Left ventricle myocardium superior (tissue), 1 donor: ENCODE measurements around the gene DGLUCY. TPM values are rescaled to one million over a fixed set of nuclear protein-coding genes. Genes with fewer than 3 reads are reported as not detected.
"Not testable (repeated sequence)": the region's sequence is repeated elsewhere in the genome, so short reads cannot be mapped to it uniquely, and the experiment has no call there.

Experiments used
- ATAC-seq: fragments of 200-7000 bp; cut with Tn5 transposase; one replicate; pipeline ENCODE4 v1.9.1; 2020; ENCODE audit warnings: mild to moderate bottlenecking, moderate library complexity
- DNase-seq: peaks from one replicate; pipeline ENCODE4 v3.0.0-alpha.2; 2020
- intact Hi-C: fragments of 100-400 bp; cut with micrococcal nuclease; formaldehyde crosslinking; loops from one replicate; pipeline ENCODE4 v1.11.0; 2022
- total RNA-seq: library from RNA; stranded (reverse); fragmentation: NEBNext Ultra II Directional; extraction: Animal tissue kit (Norgen Biotek cat#: 25700); gene quantifications from one replicate; pipeline ENCODE4 v1.2.1, GENCODE V29; 2021
- donor health status: DM: no; HTN: yes; CAD: no; lungs with severe emphysema.

The DGLUCY gene
- total RNA-seq, 1 donor from 2014 or later: 254 TPM

DNA sequence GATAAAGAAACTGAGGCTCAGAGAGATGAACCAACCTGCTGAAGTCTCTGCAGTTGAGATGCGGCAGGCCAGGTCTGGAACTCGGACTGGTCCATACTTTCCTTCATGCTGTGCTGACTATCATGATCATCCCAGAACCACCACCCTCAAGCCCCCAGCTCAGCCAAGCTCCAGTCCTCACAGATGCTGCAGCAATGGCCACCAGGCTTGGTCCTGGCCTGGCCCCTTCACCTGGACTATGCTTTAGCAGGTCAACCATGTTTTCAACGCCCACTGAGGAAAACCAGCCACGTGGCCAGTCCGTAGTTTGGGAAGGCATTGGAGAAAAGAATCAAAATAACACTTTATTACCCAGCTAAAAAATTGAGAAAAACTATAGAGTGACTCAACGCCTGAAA lies 129.2 kb downstream of the DGLUCY start:
- intact Hi-C loops: no loop called here
- ATAC-seq (no peak), DNase-seq (no peak)

DNA sequence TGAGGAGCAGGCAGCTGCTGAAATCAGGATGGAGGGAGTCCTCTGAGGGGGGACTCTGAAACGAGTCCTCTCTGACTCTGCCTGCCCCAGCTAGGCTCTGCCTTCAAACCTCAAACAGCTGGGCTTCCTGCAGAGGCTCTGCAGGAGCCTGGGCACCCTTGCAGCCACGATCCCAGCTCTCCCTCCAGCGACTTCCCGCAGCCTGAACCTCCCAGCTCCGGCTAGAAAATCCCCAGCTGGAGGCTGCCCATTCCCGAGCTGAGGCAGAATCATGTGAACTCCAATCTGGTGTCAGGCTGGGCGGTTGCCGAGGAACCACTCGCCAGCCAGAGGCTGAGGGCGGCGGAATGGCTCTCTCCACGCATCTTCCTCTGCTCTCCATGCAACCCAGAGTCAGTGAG lies 130.6 kb downstream of the DGLUCY start, which contains the start of gene GPR68:
Gene GPR68, minus strand, starts transcription at position 204 of the 401 bp plus-strand sequence. CDS start 9,654 bp downstream, outside the sequence.
- intact Hi-C loops: no loop called here
- peak; percentile 77 for ATAC-seq
- DNase-seq: peak; percentile 66

DNA sequence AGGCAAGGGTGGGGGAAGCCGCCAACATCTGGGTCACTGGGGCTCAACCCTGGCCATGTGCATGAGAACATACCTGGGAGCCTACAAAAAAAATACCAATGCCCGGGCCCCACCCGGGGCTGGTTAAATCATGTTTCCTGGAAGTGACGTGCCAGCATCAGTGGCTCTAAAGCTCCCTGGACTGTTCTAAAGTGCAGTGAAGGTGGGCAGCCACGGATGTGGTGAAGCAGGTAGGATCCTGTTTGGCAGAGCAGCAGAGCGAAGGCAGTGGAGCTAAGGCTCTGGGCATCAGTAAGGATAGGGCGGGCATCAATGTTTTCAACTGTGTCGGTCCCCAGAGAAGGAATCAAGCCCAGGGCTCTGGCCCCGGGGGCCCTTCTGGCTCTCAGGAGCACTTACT lies 131.2 kb downstream of the DGLUCY start:
- intact Hi-C loops: no loop called here
- no peak for DNase-seq
- peak; percentile 8 for ATAC-seq

DNA sequence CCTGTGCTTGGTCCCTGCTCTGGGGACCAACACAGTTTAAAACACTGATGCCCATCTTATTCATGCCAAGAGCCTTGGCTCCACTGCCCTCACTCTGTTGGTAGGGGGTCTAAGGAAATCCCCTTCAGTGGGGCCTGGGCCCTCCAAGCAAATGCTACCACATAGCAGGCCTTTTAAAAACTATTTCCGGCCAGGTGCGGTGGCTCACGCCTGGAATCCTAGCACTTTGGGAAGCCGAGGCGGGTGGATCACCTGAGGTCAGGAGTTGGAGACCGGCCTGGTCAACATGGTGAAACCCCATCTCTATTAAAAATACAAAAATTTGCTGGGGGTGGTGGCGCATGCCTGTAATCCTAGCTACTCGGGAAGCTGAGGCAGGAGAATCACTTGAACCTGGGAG lies 131.7 kb downstream of the DGLUCY start:
- DNase-seq, ATAC-seq, intact Hi-C loops: not testable (repeated sequence)

DNA sequence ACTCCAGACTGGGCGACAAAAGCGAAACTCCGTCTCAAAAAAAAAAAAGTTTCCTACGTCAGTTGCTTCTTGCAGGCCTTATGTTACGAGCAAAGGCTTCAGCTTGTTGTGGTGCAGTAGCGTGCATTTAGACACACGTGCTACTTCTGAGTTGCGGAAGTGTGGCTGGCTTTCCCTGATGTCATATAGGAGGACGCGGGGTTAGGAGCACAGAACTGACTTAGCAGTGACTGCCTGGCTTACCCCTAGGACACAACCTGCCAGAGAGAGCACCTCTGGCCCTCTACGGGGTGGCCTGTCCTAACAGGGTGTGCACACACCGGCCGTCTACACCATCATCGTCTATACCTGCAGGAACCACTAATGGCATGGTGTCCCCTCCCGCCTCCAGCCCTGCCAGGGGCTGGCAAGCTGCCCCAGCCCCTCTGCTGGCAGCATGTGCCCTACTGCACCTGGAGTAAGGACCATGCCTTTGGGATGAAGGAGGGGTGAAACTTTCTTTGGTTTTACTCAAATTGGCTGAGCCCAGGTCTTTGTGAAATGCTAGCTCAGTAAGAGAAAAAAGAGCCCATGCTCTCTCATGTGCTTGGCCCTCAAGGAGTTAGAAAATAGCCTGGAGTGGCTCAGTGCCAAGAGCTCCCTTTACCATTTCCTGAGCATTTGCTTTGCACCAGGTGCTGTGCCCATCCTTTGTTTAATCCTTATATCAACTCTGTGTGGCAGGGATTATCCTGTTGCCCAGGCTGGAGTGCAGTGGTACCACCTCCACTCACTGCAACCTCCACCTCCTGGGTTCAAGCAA lies 132.4 kb downstream of the DGLUCY start:
- intact Hi-C loops: no loop called here
- ATAC-seq (no peak), DNase-seq (no peak)

DNA sequence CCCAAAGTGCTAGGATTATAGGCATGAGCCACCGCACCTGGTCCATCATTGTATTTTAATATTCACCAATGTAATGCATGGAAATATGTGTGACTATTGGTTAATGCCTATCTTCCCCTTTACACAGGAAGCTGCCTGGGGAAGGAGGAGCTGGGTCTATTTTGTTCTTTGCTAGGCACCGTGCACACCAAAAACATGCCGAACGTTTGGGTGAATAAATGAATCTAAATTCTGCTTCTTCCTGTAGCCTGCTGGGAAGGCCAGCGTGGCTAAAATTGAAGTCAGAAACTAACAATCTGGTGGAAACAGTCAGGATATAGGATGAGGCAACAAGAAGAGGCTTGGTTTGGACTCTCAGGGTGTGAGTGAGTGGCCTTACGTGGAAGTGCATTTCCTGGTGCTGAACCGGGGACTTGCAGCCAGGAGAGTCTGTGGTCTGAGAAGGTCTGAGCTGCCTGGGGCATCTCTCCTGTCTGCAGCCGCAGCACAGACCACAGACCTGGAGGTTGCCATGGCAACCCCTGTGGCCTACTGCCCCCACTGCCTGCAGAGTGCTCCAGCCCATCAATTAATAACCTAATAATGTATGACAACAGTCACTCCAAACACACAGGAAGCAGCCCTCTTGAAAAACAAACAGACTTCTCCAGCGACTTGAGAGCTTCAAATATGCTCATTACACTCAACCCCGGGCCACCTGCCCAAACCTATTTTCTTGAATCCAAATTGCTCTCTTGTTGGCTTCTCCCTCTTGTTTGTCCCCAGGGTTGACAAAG lies 136.2 kb downstream of the DGLUCY start:
- DNase-seq (no peak), ATAC-seq (no peak)
- intact Hi-C loops: no loop called here

DNA sequence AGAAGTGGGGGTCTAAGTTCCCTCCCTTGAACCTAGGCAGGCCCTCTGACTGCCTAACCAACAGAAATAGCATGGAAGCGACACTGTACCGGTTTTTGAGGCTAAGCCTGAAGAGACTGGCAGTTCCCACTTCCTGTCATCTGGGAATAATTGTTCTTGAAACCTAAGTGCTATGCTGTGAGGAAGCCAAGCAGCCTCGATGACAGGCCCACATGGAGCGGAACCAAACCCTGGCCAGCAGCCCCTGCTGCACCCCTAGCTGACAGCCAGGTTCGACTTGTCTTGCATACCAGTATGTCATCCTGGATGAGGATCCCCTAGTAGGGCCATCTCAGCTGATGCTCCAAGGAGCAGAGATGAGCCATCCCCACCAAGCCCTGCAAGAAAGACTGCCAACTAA lies 137.0 kb downstream of the DGLUCY start:
- ATAC-seq (peak; percentile 37), DNase-seq (no peak)
- intact Hi-C loops: no loop called here

DNA sequence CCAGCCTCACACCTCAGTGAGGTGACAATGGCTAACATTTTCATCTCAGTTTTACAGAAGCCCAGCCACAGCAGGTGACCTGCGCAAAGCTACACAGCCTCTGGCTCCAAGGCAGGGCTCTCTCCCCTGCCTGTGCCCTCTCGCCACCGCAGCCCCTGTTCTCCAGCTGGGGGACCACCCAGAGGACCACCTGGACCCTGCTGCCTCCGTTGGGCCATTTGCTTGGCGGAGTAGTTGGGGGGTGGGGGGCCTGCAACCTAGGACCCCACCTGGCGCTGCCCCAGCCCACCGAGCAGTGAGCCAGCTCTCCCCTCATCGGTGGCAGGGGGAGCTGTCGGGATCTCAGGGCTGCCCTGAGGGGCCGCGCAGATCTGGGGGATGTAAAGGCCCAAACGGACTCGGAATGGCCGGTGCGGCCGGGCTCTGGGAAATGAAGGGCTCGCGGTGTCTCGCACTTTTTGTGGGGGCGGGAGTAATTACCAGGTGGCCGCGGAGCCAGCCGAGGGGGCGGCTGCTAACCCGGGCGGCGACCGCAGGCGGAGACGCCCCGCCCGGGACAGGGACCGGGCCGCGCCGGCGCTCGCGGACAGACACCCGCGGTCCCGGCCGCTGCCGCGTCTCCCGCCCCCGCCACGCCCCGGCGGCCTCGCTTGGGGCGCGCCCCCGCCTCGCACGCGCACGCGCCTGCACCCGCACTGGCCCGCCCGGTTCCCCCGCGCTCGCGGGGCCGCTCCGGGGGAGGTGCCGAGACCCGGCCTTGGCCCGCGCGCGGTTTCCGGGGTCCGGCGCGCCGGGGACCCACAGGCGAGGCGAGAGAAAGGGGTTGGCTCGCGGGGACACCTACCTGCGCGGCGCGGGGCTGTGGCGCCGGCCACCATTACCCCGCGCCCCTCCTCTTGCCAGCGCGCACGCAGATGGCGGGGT lies 139.3 kb downstream of the DGLUCY start:
- ATAC-seq (peak; percentile 64), DNase-seq (peak; percentile 76)
- intact Hi-C loops: no loop called here

DNA sequence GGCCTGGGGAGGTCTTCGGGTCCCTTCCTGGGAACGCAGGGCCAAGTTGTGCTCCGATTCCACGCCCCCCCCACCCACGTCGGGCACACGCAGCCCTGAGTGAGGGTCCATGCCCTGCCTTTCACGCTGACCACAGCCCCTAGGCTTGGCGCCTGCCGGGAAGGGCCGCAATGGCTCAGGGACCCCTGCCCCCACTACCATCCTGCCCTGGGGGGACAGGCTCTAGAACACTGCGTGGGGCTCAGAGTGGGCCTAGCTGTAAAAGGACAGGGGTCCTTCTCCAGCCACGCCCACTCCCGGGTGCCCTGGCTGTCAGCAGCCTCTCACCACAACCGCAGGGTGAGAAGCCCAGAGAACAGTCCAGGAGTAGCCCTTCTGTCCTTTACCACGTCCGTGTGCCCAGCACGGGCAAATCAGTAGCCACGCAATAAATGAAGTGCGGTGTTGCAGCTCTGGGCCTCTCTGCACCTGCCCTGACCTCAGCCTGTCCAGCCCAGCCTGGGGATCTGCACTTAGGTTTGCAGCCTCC lies 140.0 kb downstream of the DGLUCY start:
- no peak for ATAC-seq
- intact Hi-C loops: no loop called here
- no peak for DNase-seq

DNA sequence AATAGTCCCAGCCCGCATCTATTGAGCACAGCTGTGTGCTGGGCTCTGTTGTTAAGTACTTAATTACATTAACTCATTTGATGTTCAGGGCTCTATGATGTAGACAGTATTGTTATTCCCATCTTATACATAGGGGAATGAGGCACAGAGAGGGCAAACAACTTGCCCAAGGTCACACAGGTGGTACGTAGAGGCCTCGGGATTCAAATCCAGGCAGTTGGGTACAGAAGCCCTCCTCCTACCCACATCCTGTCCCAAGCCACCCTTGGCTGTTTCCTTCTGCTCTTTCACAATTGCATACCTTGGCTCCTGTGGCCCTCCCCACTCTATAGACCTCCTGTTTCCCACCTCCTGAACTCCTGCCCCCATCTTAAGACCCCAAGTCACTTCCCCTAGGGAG lies 140.6 kb downstream of the DGLUCY start:
- no peak for DNase-seq
- no peak for ATAC-seq
- intact Hi-C loops: no loop called here

DNA sequence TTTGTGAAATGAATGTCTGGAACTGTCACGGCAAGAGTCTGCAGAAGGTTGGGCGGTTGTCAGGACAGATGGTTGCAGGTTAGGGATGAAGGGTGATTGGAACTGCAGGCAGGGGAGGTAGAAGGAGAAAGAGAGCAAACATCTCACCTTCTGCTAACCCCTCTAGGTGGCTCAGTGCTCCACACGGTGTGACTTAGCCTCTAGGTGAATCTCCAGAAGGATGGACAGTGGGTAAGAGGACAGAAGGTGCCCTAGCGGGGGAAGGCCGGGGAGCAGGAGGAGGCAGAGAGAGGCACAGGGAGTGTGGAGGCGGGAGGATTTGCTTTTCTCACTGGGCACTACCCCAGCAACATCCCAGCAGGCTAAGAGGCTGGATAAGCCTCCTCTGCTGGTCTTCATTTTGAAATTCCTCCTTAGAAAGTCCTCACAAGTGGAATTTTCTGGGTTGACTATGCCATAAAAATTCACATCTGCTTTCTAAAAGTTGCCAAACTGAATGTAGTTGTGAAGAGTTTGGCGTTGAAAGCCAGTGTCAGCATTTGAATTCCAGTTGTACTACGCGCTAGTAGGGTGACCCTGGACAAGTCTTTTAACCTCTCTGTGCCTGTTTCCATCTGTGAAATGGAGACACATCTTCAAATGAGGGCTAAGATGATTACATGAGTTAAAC lies 141.3 kb downstream of the DGLUCY start:
- DNase-seq: no peak
- intact Hi-C loops: no loop called here

DNA sequence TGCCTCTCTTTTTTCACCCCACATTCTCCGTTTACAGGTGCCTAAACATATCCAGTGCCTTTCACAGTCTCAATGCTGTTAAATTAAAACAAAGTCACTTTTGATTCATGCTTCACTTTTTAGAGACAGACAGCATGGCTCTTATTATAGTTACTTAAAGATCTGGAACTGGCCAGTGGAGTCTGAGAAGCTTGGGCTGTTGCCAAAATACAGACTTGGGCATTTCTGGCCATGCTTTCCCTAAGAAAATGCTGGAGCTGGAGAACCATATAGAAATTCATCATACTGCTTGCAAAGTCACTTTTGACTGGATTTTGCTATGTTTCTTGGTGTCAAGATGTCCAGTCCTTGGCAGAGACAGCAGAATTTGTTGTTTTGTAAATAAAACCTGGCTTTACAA lies 142.8 kb downstream of the DGLUCY start:
- DNase-seq (no peak), ATAC-seq (no peak)
- intact Hi-C loops: no loop called here

More for the DNA sequence above, 141.3 kb downstream of the DGLUCY start:
- no peak for ATAC-seq

DNA sequence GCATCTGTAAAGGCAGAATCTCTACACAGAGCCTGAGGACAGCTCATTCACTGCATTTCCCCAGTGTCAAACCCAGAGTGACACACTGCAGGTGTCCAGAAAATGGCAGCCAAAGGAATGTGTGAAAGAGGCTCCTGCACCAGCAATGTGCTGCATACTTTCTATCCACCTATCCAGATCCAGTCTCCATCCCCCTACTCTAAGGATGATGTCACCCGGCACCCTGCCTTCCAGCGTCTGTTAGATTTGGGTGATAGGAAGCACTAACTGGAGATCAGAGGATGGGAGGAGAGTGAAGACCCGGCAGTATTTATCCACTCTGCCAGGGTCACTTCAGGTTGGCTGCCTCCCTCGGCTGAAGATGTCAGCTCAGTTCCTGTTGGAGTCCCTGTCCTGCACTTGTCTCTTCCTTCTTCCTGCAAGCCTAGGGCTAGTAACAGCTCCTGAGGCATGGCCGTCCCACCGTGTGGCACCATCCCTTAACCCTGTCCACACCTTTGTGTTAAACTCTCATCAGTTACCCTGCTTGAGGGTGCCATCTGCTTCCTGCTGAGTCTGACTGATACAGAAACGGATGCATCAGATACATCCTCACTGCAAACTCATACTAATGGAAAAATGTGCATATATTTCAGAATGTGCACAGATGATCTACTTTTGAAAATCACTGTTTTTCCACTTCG lies 143.6 kb downstream of the DGLUCY start:
- intact Hi-C loops: no loop called here
- no peak for DNase-seq
- no peak for ATAC-seq

DNA sequence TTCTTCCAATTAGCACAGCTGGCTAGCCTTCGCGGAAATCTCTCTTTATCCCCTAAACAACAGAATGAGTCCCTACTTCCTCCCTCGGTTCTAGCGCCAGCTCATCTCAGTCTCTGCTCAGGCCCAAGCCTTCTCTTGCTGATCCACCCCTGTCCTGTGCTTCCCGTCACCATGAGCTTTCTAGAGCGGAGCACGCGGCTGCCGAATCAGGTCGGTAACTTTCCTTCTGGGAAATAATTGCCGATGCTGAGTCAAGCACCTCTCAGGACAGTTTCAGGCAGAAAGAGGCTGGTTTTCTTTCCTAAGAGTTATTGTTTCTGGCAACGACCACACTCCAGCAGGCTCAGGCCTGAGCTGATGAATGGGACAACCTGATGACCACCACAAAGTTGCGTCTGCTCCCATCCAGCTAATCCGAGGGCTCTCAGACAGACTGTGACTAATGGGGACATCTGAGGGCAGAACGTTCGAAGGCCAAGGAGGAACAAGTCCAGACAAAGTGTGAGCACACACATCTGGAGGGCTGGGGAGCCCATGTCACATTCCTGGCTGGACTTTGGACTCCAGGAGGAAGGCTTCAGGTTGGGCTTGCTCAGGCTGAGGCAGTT lies 144.2 kb downstream of the DGLUCY start:
- peak; percentile 84 for ATAC-seq
- intact Hi-C loops: no loop called here
- DNase-seq: peak; percentile 44

DNA sequence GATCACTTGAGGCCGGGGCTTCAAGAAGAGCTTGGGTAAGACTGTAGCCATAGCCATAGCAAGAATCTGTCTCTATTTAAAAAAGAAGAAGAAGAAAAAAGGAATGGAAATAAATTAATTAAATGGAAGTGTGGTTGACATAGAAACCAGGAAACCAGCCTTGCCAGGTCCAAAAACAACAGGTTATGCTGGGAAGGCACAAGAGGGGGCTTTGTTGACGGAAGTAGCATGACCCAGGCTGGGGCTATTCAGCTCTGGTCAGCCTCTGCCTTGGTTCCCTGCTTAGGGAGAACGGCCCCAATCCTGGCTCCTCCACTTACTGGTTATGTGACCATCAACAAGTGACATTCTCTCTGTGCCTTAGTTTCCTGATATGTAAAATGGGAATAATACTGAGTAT lies 145.0 kb downstream of the DGLUCY start:
- intact Hi-C loops: no loop called here
- no peak for DNase-seq
- no peak for ATAC-seq

DNA sequence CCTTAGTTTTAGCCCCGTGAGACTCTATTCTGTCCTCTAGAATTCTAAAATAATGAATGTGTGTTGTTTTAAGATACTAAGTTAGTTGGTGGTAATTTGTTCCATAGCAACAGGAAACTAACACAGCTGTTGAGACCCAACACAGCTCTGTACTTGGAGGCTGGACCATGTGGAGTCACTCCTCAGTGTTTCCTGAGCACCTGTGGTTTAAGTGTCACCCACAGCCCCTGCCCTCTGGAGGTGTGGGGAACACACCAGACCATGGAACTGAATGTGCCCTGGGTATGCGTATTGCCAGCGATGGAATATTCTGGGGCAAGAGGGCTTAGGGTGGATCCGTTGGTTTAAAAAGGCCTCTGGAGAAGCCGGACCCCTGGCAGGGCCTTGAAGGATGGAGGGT lies 147.2 kb downstream of the DGLUCY start:
- no peak for ATAC-seq
- intact Hi-C loops: no loop called here
- no peak for DNase-seq

DNA sequence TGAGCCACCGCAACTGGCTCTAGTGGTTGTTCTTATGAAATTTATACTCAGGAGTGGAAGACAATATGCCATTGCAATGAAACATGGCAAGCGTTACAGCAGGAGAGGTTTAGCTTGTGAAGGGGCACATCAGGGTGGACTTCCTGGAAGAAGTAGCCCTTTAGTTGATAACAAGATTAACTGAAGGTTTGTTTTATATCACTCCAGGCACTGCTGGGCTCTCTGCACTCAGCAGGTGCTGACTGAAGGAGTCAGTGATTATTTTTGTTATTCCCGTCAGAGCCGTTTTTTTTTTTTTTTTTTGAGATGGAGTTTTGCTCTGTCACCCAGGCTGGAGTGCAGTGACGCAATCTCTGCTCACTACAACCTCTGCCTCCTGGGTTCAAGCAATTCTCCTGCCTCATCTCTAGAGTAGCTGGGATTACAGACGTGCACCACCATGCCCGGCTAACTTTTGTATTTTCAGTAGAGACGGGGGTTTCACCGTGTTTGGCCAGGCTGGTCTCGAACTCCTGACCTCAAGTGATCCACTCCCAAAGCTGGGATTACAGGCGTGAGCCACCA lies 148.2 kb downstream of the DGLUCY start:
- DNase-seq: no peak
- intact Hi-C loops: no loop called here
- ATAC-seq: no peak
